Caki2 (cell line): ENCODE measurements around the gene ZNF229. TPM values are rescaled to one million over a fixed set of nuclear protein-coding genes. Genes with fewer than 3 reads are reported as not detected.
"Not testable (repeated sequence)": the region's sequence is repeated elsewhere in the genome, so short reads cannot be mapped to it uniquely, and the experiment has no call there.

Experiments
- DNase-seq: peaks from one replicate; pipeline ENCODE4 v3.0.0-alpha.2; 2015; ENCODE audit warnings: low read depth
- in situ Hi-C: cut with HindIII; loops from 2 replicates; pipeline ENCODE4 v1.10.0; 2016; ENCODE audit warnings: low sequenced_read_pairs, low pct_unique_long_range_greater_than_20kb, mixed read lengths
- total RNA-seq: library from RNA; depleted of rRNA; stranded (reverse); fragments of >200 nt; shearing (Covaris generic); gene quantifications from 2 replicates; pipeline ENCODE4 v1.2.3, GENCODE V29; 2014; ENCODE audit warnings: low replicate concordance; rRNA removed

Gene ZNF229
- total RNA-seq: 7.3 and 22.4 TPM in 2 replicates

DNA sequence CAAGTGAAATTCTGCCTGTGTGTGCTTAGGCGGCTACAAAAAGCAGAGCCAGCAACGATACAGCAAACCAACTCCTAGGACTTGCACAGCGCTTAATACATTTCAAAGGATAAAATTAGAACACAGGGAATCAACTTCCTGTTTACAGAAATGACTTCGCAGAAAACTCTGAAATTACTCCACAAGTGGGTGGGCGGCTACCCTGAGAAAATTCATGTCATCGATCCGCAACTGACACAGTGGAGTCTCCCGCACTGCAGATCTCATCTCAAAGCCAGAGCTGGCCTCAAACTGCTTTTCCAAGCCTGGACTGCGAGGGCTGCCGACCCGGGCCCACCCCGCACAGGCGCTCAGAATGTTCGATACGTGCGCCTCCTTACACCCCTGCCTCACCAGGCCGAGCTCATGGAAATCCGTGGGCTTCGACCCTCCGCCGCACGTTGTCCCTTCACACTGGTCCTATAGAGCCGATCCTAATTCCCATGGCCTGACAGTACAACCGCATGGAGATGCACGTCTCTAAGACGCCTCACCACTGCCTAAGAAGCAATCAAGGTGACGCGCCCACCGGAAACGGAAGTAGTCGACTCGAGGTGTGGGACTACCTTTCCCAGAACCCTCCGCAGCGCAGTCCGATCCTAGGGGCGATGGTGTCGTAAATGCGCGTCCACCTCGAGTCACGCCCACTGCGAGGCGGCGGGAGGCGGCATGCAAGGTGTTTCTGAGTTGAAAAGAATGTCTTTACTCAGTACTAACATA lies at the start of gene ZNF229:
Gene ZNF229 (minus strand): TSS at position 557 of the 759 bp plus-strand sequence. CDS start 5,625 bp downstream, outside the sequence.
- DNase-seq: peak; percentile 92
- in situ Hi-C loops: no loop called here

- no peak for DNase-seq
- in situ Hi-C loops: no loop called here
Measured at GRCh38 chr19:44496711-44497110, 48.4 kb upstream of the ZNF229 start.

GRCh38 chr19:44476559-44477408 lies 28.5 kb upstream of the ZNF229 start:
- peak; percentile 65 for DNase-seq
- in situ Hi-C loops: no loop called here

GRCh38 chr19:44468730-44469129 lies 20.5 kb upstream of the ZNF229 start:
- DNase-seq, in situ Hi-C loops: not testable (repeated sequence)

GRCh38 chr19:44462600-44463286 lies 14.5 kb upstream of the ZNF229 start:
- DNase-seq, in situ Hi-C loops: not testable (repeated sequence)

GRCh38 chr19:44456016-44456415 lies 7.7 kb upstream of the ZNF229 start:
- in situ Hi-C loops, DNase-seq: not testable (repeated sequence)

GRCh38 chr19:44455100-44455499 lies 6.8 kb upstream of the ZNF229 start:
- no peak for DNase-seq
- in situ Hi-C loops: no loop called here

GRCh38 chr19:44452367-44452766 lies 4.1 kb upstream of the ZNF229 start:
- no peak for DNase-seq
- in situ Hi-C loops: no loop called here

- no peak for DNase-seq
- in situ Hi-C loops: no loop called here
Measured at GRCh38 chr19:44451687-44452086, 3.4 kb upstream of the ZNF229 start.

GRCh38 chr19:44438441-44438840 lies 9.8 kb downstream of the ZNF229 start:
- in situ Hi-C loops: no loop called here
- no peak for DNase-seq

GRCh38 chr19:44435441-44435840 lies 12.8 kb downstream of the ZNF229 start:
- DNase-seq: no peak
- in situ Hi-C loops: no loop called here

DNA sequence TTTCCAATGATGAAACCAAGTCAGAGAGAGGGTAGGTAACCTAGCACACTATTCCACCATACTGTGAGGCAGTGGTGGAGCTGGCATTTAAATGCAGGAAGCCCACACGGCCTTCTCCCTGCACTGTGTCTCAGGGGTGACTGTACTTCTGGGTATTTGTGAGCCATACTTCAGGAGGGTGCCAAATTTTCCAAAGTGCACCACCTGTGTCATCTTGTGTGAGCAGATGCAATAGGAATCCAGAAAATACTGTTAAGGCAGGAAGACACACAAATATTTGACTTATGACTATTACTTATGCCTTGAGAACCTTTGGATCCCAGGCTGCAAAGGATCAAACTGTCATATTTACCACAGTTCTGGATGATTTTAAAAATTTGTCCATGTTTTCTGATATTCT lies 17.3 kb downstream of the ZNF229 start:
- no peak for DNase-seq
- in situ Hi-C loops: no loop called here

DNA sequence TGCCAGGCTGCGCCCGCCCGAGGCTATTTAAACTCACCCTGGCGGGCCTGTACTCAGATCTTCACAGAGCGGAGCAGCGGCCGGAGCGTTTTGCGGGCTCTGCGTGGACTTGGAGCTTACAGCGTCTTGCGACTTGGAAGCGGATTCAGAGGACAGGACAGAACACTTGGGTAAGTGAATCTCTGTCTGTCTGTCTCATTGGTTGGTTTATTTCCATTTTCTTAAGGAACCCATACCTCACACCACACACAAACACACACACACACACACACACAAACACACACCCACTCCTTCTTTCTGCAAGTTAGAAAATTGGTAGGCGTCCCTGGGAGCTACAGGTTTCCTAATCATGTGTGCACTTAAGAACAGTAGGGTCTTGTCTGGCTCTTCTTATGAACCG lies 32.7 kb downstream of the ZNF229 start:
- DNase-seq, in situ Hi-C loops: not testable (repeated sequence)

GRCh38 chr19:44401139-44402115 lies 46.8 kb downstream of the ZNF229 start, which contains the start of gene ZNF285:
TSS of gene ZNF285 (minus strand) at chr19:44401608. CDS start at chr19:44397213, 4,395 bp downstream.
- in situ Hi-C loops: no loop called here
- DNase-seq: peak; percentile 93

DNA sequence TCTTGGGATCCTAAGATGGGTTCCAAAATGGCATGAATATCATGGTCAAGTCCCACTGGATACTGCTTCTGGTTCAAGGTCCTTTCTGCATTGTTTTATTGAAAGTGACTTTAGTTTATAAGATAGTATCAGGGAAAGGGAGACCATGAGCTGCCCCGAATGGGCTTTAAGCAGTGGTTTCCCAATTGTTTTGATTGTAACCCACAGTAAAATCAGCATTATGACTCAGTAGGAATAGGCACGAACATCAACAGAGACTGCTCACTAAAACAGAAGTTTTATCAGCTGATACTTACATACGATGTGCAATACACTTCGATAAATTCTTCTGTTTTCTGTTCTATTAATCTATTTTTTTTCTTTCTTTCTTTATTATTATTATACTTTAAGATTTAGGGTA lies 59.0 kb downstream of the ZNF229 start:
- DNase-seq, in situ Hi-C loops: not testable (repeated sequence)
